ENCODE measurements around the gene TTC34. TPM values are rescaled to one million over a fixed set of nuclear protein-coding genes. Genes with fewer than 3 reads are reported as not detected.
A peak's percentile ranks its signal among the peaks of the same experiment; 100 is the strongest.

TTC34 gene
- polyA plus RNA-seq, 3 donors, result 0.03 to 1.00 TPM; not detected in 1

DNA sequence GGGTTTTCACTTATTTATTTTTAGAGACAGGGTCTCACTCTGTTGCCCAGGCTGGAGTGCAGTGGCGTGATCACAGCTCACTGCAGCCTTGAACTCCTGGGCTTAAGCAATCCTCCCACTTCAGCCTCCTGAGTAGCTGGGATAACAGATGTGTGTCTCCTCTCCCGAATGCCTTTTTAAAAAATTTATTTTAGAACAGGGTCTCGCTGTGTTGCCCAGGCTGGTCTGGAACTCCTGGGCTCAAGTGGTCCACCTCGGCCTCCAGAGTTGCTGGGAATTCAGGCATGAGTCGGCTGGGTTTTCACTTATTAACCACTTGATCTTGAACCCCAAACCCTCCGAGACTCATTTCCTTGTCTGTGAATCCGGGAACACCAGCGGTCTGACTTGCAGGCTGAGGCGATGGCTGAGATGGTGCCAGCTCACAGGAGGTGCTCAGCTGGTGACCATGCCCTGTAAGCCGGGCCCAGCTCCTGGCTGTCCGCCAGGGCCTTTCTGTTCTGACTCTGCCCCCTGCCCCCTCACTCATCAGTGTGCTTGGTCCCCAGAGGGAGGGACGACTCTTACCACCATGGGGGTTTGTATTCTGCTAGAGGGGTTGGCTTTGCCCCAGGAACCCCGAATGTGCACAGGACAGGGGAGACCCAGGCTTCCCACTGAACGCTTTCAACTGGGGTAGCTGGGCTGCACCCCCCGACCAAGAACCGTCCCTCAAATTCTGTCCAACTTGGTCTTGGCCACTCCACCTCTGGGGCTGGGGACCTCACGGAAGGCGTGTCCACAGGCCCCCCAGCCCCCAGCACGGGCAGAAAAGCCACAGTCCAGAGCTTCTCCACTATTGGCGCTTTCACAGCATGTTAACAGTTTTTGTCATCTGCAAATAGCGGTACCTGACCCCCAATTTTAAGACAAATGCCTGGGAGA lies 191.2 kb downstream of the TTC34 start:
- Histone ChIP-seq H3K4me2 (replicated peaks; ENCODE audit: extremely low read depth, low read length, poor library complexity, severe bottlenecking) (no peak overlapping the region), H3K36me3 (replicated peaks in 1 of 2; ENCODE audit: control insufficient read depth in 1 of 2, insufficient read depth in 2 of 2, low read length in 2 of 2) (no peaks in the 10 kb centered on the region), H4K20me1 (ENCODE audit: insufficient read depth, low read length) (no peaks in the 10 kb centered on the region), H3K4me1 (ENCODE audit: control insufficient read depth in 1 of 2, insufficient read depth in 2 of 2, low read length in 2 of 2) (no peaks in the 10 kb centered on the region), H3K4me3 (replicated peaks in 1 of 3; ENCODE audit: low read depth in 2 of 3, low read length in 3 of 3) (no peak overlapping the region), H3K79me2 (ENCODE audit: insufficient read depth, low read length) (no peaks in the 10 kb centered on the region), H3K9me3 (replicated peaks in 1 of 2; ENCODE audit: control insufficient read depth in 1 of 2, insufficient read depth in 1 of 2, low read length in 2 of 2) (peaks cover 7 to 8% of the 10 kb centered on the region in 2 donors), H3K27ac (ENCODE audit: low read depth in 1 of 2, low read length in 2 of 2) (no peak overlapping the region), H3K27me3 (ENCODE audit: control insufficient read depth in 2 of 2, insufficient read depth in 2 of 2, low read length in 2 of 2) (no peaks in the 10 kb centered on the region), H2AFZ (ENCODE audit: insufficient read depth, low read depth, low read length, poor library complexity, severe bottlenecking) (no peak overlapping the region), H3K9ac (ENCODE audit: insufficient read depth, low read length, poor library complexity, severe bottlenecking) (no peak overlapping the region)
- intact Hi-C loops (cut with micrococcal nuclease), result no loop called here
- H3K9me3 Mint-ChIP-seq, result peaks cover 8 to 23% (median 13%) of the 10 kb centered on the region in 7 donors
- no peaks in the 10 kb centered on the region for H3K36me3 Mint-ChIP-seq
- no peak overlapping the region for H3K4me3 Mint-ChIP-seq
- peaks cover 5 to 17% (median 14%) of the 10 kb centered on the region in 3 donors for H3K27me3 Mint-ChIP-seq (ENCODE audit: low read depth in 3 of 3)
- WGBS (ENCODE audit: insufficient coverage), result 88% methylated on average over 16 of the region's 21 CpGs
- no peaks in the 10 kb centered on the region for H3K4me1 Mint-ChIP-seq
- DNase-seq, result no peak
- TF ChIP-seq, protein P1, sequence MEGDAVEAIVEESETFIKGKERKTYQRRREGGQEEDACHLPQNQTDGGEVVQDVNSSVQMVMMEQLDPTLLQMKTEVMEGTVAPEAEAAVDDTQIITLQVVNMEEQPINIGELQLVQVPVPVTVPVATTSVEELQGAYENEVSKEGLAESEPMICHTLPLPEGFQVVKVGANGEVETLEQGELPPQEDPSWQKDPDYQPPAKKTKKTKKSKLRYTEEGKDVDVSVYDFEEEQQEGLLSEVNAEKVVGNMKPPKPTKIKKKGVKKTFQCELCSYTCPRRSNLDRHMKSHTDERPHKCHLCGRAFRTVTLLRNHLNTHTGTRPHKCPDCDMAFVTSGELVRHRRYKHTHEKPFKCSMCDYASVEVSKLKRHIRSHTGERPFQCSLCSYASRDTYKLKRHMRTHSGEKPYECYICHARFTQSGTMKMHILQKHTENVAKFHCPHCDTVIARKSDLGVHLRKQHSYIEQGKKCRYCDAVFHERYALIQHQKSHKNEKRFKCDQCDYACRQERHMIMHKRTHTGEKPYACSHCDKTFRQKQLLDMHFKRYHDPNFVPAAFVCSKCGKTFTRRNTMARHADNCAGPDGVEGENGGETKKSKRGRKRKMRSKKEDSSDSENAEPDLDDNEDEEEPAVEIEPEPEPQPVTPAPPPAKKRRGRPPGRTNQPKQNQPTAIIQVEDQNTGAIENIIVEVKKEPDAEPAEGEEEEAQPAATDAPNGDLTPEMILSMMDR (IDR thresholded peaks at IDR 0.05), result no peak
- H3K27ac Mint-ChIP-seq, result peak overlapping the region in 1 of 7 donors; percentile 71

DNA sequence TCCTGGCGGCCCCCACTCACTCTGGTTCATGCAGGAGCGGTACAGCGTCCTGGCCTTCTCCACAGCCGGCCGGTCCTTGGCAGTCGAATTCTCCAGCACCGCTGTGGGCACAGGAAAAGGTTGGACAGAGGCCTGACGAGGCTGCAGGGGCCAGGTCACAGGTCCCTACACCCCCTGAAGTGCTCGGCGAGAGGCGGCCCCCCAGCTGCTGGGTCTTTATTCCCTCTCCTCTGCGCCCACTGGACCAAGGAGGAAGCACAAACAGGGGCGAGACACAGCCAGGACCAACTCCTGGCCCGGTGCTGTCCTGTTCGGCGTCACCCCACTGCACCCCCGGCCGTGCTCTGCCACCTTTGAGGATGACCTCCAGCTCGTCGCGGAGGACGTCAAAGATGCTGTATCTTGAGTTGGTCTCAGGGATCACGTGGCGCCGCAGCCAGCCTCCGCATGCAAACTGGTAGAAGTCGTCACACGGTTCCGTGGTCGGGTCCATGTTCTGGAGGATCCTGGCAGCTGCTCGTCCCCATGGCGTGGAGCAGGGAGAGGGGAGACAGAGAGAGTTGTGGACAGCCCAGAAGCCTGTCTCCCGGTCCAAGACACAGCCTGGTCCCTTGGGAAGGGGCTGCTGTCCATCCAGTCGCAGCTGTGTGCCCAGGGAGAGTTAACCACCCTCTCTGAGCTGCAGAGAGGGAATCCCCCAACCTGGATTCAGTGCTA lies 192.0 kb downstream of the TTC34 start:
- Mint-ChIP-seq H3K36me3 (no peaks in the 10 kb centered on the region), H3K27me3 (ENCODE audit: low read depth in 3 of 3) (peaks cover 5 to 14% (median 14%) of the 10 kb centered on the region in 3 donors), H3K4me1 (no peaks in the 10 kb centered on the region), H3K4me3 (no peak overlapping the region), H3K9me3 (peaks cover 6 to 16% (median 12%) of the 10 kb centered on the region in 7 donors), H3K27ac (no peak overlapping the region)
- H3K4me3 ChIP-seq (replicated peaks in 1 of 3; ENCODE audit: low read depth in 2 of 3, low read length in 3 of 3), result no peak overlapping the region
- no peak for DNase-seq
- H3K27me3 ChIP-seq (ENCODE audit: control insufficient read depth in 2 of 2, insufficient read depth in 2 of 2, low read length in 2 of 2), result no peaks in the 10 kb centered on the region
- H3K4me1 ChIP-seq (ENCODE audit: control insufficient read depth in 1 of 2, insufficient read depth in 2 of 2, low read length in 2 of 2), result no peaks in the 10 kb centered on the region
- H2AFZ ChIP-seq (ENCODE audit: insufficient read depth, low read depth, low read length, poor library complexity, severe bottlenecking), result no peak overlapping the region
- H3K36me3 ChIP-seq (replicated peaks in 1 of 2; ENCODE audit: control insufficient read depth in 1 of 2, insufficient read depth in 2 of 2, low read length in 2 of 2), result no peaks in the 10 kb centered on the region
- intact Hi-C loops (cut with micrococcal nuclease), result no loop called here
- H3K79me2 ChIP-seq (ENCODE audit: insufficient read depth, low read length), result no peaks in the 10 kb centered on the region
- H3K9ac ChIP-seq (ENCODE audit: insufficient read depth, low read length, poor library complexity, severe bottlenecking), result no peak overlapping the region
- 92% methylated on average over 34 of the region's 34 CpGs for WGBS (ENCODE audit: insufficient coverage)
- no peak overlapping the region for H3K27ac ChIP-seq (ENCODE audit: low read depth in 1 of 2, low read length in 2 of 2)
- peaks cover 5 to 8% of the 10 kb centered on the region in 2 donors for H3K9me3 ChIP-seq (replicated peaks in 1 of 2; ENCODE audit: control insufficient read depth in 1 of 2, insufficient read depth in 1 of 2, low read length in 2 of 2)
- TF ChIP-seq, protein P1 (IDR thresholded peaks at IDR 0.05), result no peak
- no peak overlapping the region for H3K4me2 ChIP-seq (replicated peaks; ENCODE audit: extremely low read depth, low read length, poor library complexity, severe bottlenecking)
- no peaks in the 10 kb centered on the region for H4K20me1 ChIP-seq (ENCODE audit: insufficient read depth, low read length)
